H1 (cell line): ENCODE measurements around the gene RAD51B. TPM values are rescaled to one million over a fixed set of nuclear protein-coding genes. Genes with fewer than 3 reads are reported as not detected.

Source experiments
- CTCF ChIA-PET: fragments of 300-600 bp; sonication (Branson Sonifier 250); formaldehyde crosslinking; loops from one replicate; lab custom pipeline; 2021; ENCODE audit not compliant: partially characterized antibody; lab: Charles Lee
- POLR2A ChIA-PET: fragments of 300-600 bp; sonication (Branson Sonifier 250); formaldehyde crosslinking; loops from one replicate; lab custom pipeline; 2021; ENCODE audit warnings: inconsistent platforms; ENCODE audit not compliant: partially characterized antibody; lab: Charles Lee
- DNase-seq, 2 experiments: peaks; one replicate each; pipeline versions ENCODE4 v3.0.0 to v3.0.0-alpha.2; 2010 to 2022; ENCODE audit warnings: low spot score in 2 of 2, low read depth in 1 of 2, mixed read lengths in 1 of 2
- FAIRE-seq: peaks from 2 replicates; lab custom pipeline; 2011; peaks lifted over from hg19 to GRCh38; lab: Jason Lieb, UNC
- H2AFZ ChIP-seq: 2 replicates; pipeline ENCODE4 v1.8.1; 2012; ENCODE audit warnings: low read length, inconsistent platforms
- H2AK5ac ChIP-seq: 2 replicates; pipeline ENCODE4 v1.6.1; 2013; ENCODE audit warnings: low read depth, low read length
- H2BK120ac ChIP-seq: replicated peaks from 2 replicates; pipeline ENCODE3; 2013; ENCODE audit warnings: low read depth, low read length, inconsistent platforms
- H2BK12ac ChIP-seq: 2 replicates; pipeline ENCODE4 v1.6.1; 2013; ENCODE audit warnings: low read depth, low read length
- H2BK15ac ChIP-seq: 2 replicates; pipeline ENCODE4 v1.6.1; 2013; ENCODE audit warnings: low read length
- H2BK20ac ChIP-seq: 2 replicates; pipeline ENCODE4 v1.6.1; 2013; ENCODE audit warnings: low read length
- H2BK5ac ChIP-seq: 2 replicates; pipeline ENCODE4 v1.6.1; 2013; ENCODE audit warnings: low read depth, low read length
- H3K14ac ChIP-seq: 2 replicates; pipeline ENCODE4 v1.6.1; 2013; ENCODE audit warnings: inconsistent platforms; ENCODE audit not compliant: insufficient read length
- H3K18ac ChIP-seq: 2 replicates; pipeline ENCODE4 v1.6.1; 2013; ENCODE audit warnings: low read length; ENCODE audit errors: extremely low read depth
- H3K23ac ChIP-seq: 2 replicates; pipeline ENCODE4 v1.6.1; 2013; ENCODE audit warnings: inconsistent platforms; ENCODE audit not compliant: insufficient read length
- H3K23me2 ChIP-seq: 2 replicates; pipeline ENCODE4 v1.6.1; 2013; ENCODE audit warnings: low read depth, low read length
- H3K27ac ChIP-seq: 2 replicates; pipeline ENCODE4 v1.6.1; 2011; ENCODE audit warnings: low read depth, low read length, inconsistent platforms
- H3K27me3 ChIP-seq, 4 experiments: replicated peaks in 1 of 4; 1 replicate in 1 of 4; 2 replicates in 3 of 4; pipeline versions ENCODE4 v1.6.1 to v1.8.1; 2011 to 2013; ENCODE audit warnings: low read length in 3 of 4, mild to moderate bottlenecking in 3 of 4, inconsistent platforms in 2 of 4, mixed read lengths in 2 of 4, moderate library complexity in 1 of 4; ENCODE audit not compliant: control insufficient read depth in 3 of 4, insufficient read depth in 3 of 4; ENCODE audit errors: extremely low read depth in 1 of 4
- H3K36me3 ChIP-seq, 4 experiments: 2 replicates each; pipeline versions ENCODE4 v1.6.1 to v1.8.1; 2011 to 2013; ENCODE audit warnings: mild to moderate bottlenecking in 4 of 4, low read length in 3 of 4, moderate library complexity in 2 of 4, control low read depth in 1 of 4, inconsistent platforms in 1 of 4; ENCODE audit not compliant: insufficient read depth in 4 of 4, control insufficient read depth in 2 of 4
- H3K4ac ChIP-seq: replicated peaks from 2 replicates; pipeline ENCODE3; 2013; ENCODE audit warnings: low read length, low read depth, mixed read lengths, inconsistent platforms; ENCODE audit not compliant: insufficient read length
- H3K4me1 ChIP-seq, 4 experiments: replicated peaks in 1 of 4; 1 replicate in 1 of 4; 2 replicates in 3 of 4; pipeline versions ENCODE4 v1.6.1 to v1.8.1; 2011 to 2013; ENCODE audit warnings: low read length in 3 of 4, inconsistent platforms in 2 of 4, mixed read lengths in 1 of 4; ENCODE audit not compliant: insufficient read depth in 4 of 4, control insufficient read depth in 3 of 4
- H3K4me2 ChIP-seq, 2 experiments: 2 replicates each; pipeline versions ENCODE4 v1.6.1 to v1.8.1; 2011 to 2013; ENCODE audit warnings: low read depth in 2 of 2, low read length in 2 of 2, control low read depth in 1 of 2, inconsistent platforms in 1 of 2, mild to moderate bottlenecking in 1 of 2; ENCODE audit not compliant: insufficient read depth in 1 of 2
- H3K4me3 ChIP-seq, 4 experiments: fragments of 200-600, 300-600 bp in 1 of 4; sonication (generic), shearing (Covaris generic), sonication (Bioruptor Twin) in 1 of 4; 2 replicates each; pipeline versions ENCODE4 v1.5.1 to v1.8.1; 2011 to 2016; ENCODE audit warnings: low read length in 4 of 4, low read depth in 3 of 4, control low read depth in 2 of 4, inconsistent platforms in 2 of 4, mild to moderate bottlenecking in 2 of 4, mixed read lengths in 1 of 4, moderate library complexity in 1 of 4; ENCODE audit not compliant: insufficient read depth in 2 of 4; ENCODE audit errors: extremely low read depth in 1 of 4
- H3K56ac ChIP-seq: replicated peaks from 2 replicates; pipeline ENCODE3; 2013; ENCODE audit warnings: low read depth, mild to moderate bottlenecking, mixed read lengths, low read length, inconsistent platforms; ENCODE audit not compliant: insufficient read length
- H3K79me1 ChIP-seq: 2 replicates; pipeline ENCODE4 v1.6.1; 2013; ENCODE audit warnings: low read depth, low read length, control low read depth
- H3K79me2 ChIP-seq, 2 experiments: 2 replicates each; pipeline versions ENCODE4 v1.6.1 to v1.8.1; 2012 to 2013; ENCODE audit warnings: low read length in 2 of 2, mild to moderate bottlenecking in 2 of 2, inconsistent platforms in 1 of 2; ENCODE audit not compliant: insufficient read depth in 2 of 2, control insufficient read depth in 1 of 2
- H3K9ac ChIP-seq, 4 experiments: replicated peaks in 1 of 4; 1 replicate in 1 of 4; 2 replicates in 3 of 4; pipeline versions ENCODE4 v1.6.1 to v1.8.1; 2011 to 2013; ENCODE audit warnings: low read depth in 3 of 4, low read length in 3 of 4, control low read depth in 2 of 4, mild to moderate bottlenecking in 2 of 4, moderate library complexity in 2 of 4, inconsistent platforms in 1 of 4; ENCODE audit errors: extremely low read depth in 1 of 4
- H3K9me3 ChIP-seq, 2 experiments: 2 replicates each; pipeline versions ENCODE4 v1.6.1 to v1.8.1; 2012 to 2013; ENCODE audit warnings: mild to moderate bottlenecking in 2 of 2, moderate library complexity in 2 of 2, control low read depth in 1 of 2, inconsistent platforms in 1 of 2, low read depth in 1 of 2, low read length in 1 of 2, mixed read lengths in 1 of 2; ENCODE audit not compliant: insufficient read depth in 2 of 2
- H4K20me1 ChIP-seq, 2 experiments: replicated peaks in 1 of 2; 2 replicates each; pipeline versions ENCODE3 to v1.8.1; 2011 to 2013; ENCODE audit warnings: inconsistent platforms in 2 of 2, low read length in 2 of 2, mild to moderate bottlenecking in 1 of 2; ENCODE audit not compliant: insufficient read depth in 2 of 2, control insufficient read depth in 1 of 2
- H4K5ac ChIP-seq: 2 replicates; pipeline ENCODE4 v1.6.1; 2013; ENCODE audit warnings: low read length, low read depth, mixed read lengths, inconsistent platforms; ENCODE audit not compliant: insufficient read length
- H4K8ac ChIP-seq: 2 replicates; pipeline ENCODE4 v1.8.0; 2013; ENCODE audit warnings: mild to moderate bottlenecking, moderate library complexity, low read length, inconsistent platforms; ENCODE audit not compliant: insufficient read depth; ENCODE audit errors: extremely low read depth
- H4K91ac ChIP-seq: replicated peaks from 2 replicates; pipeline ENCODE3; 2013; ENCODE audit warnings: low read length, mixed read lengths, inconsistent platforms; ENCODE audit not compliant: insufficient read length
- CEBPB ChIP-seq: IDR thresholded peaks from 2 replicates; pipeline ENCODE4 v1.6.1; 2012; ENCODE audit warnings: low read depth, low read length
- E2F6 ChIP-seq: IDR thresholded peaks from 2 replicates; pipeline ENCODE4 v1.6.1; 2012; ENCODE audit warnings: inconsistent platforms
- FOSL1 ChIP-seq: IDR thresholded peaks from 2 replicates; pipeline ENCODE4 v1.6.1; 2011; ENCODE audit warnings: mild to moderate bottlenecking, low read depth, low read length, moderate library complexity; ENCODE audit not compliant: insufficient read depth
- HDAC2 ChIP-seq, 2 experiments: fragments of 300-600 bp in 1 of 2; sonication (generic) in 1 of 2; IDR thresholded peaks; 2 replicates each; pipeline ENCODE4 v1.6.1; 2011 to 2012; ENCODE audit warnings: low read depth in 2 of 2, low read length in 2 of 2, mild to moderate bottlenecking in 2 of 2, moderate library complexity in 2 of 2, borderline replicate concordance in 1 of 2, inconsistent platforms in 1 of 2
- HDAC6 ChIP-seq: IDR thresholded peaks from one replicate; pipeline ENCODE4 v1.7.1; 2012; ENCODE audit warnings: low read depth, mild to moderate bottlenecking, inconsistent platforms, low read length, moderate library complexity
- JUN ChIP-seq: IDR thresholded peaks from 2 replicates; pipeline ENCODE4 v1.6.1; 2011; ENCODE audit warnings: low read depth, mild to moderate bottlenecking, improper control_type of control experiment, low read length
- NRF1 ChIP-seq: IDR thresholded peaks from 2 replicates; pipeline ENCODE4 v1.6.1; 2011; ENCODE audit warnings: mild to moderate bottlenecking, low read depth, low read length, improper control_type of control experiment
- PHF8 ChIP-seq: fragments of 200-600 bp; sonication (generic); conservative IDR thresholded peaks from 2 replicates; pipeline ENCODE4 v1.7.1; 2012; ENCODE audit warnings: low read depth, mild to moderate bottlenecking, inconsistent platforms, low read length, moderate library complexity
- POLR2A ChIP-seq, 2 experiments: IDR thresholded peaks; 1 replicate in 1 of 2; 2 replicates in 1 of 2; pipeline ENCODE4 v1.6.1; 2011; ENCODE audit warnings: low read depth in 2 of 2, low read length in 2 of 2, mild to moderate bottlenecking in 2 of 2; ENCODE audit errors: control extremely low read depth in 1 of 2
- SP1 ChIP-seq: IDR thresholded peaks from 2 replicates; pipeline ENCODE4 v1.6.1; 2011; ENCODE audit warnings: low read depth, low read length
- SUZ12 ChIP-seq: fragments of 200-600 bp; sonication (generic); IDR thresholded peaks from 2 replicates; pipeline ENCODE4 v1.6.1; 2012; ENCODE audit warnings: mild to moderate bottlenecking, inconsistent platforms, low read length, moderate library complexity, mixed read lengths
- WGBS, 2 experiments: shearing (Covaris generic) in 1 of 2; methylation state at CpG; one replicate each; pipeline versions ENCODE4 v1.1.6 to v1.1.7; 2013 to 2015; ENCODE audit warnings: low lambda C conversion rate in 2 of 2, mixed read lengths in 2 of 2, inconsistent platforms in 1 of 2, low coverage in 1 of 2, missing lambda C conversion rate in 1 of 2; ENCODE audit not compliant: insufficient replicate concordance in 2 of 2, insufficient coverage in 1 of 2, insufficient read length in 1 of 2; ENCODE audit errors: extremely low coverage in 1 of 2, missing lambda C conversion rate in 1 of 2; 5-methylcytosine and 5-hydroxymethylcytosine counted together
- polyA plus RNA-seq, 7 experiments: library from polyadenylated mRNA; depleted of rRNA in 3 of 7; stranded (reverse) in 5 of 7; unstranded in 2 of 7; fragments of >200 nt in 5 of 7; fragments of 200-250 nt in 2 of 7; gene quantifications; 1 replicate in 5 of 7; 2 replicates in 1 of 7; 4 replicates in 1 of 7; pipeline versions ENCODE4 v1.2.1 to v1.2.3, GENCODE V29; 2011 to 2013; ENCODE audit warnings: missing spikeins in 2 of 7, mixed read lengths in 2 of 7
- total RNA-seq: library from RNA; stranded (reverse); fragmentation: NEBNext Ultra II Directional; extraction: Animal tissue kit (Norgen Biotek cat#: 25700); gene quantifications from 2 replicates; pipeline ENCODE4 v1.2.1, GENCODE V29; 2021
- TF ChIP-seq, protein P1 (sequence below): IDR thresholded peaks from 2 replicates; pipeline ENCODE4 v1.6.1; 2011; ENCODE audit warnings: low read length, improper control_type of control experiment

RAD51B gene
- total and polyA plus RNA-seq, 2 of the 8 experiments (the other 6 are each of a cell fraction or from before 2014, with no cell fraction given), result 3.9 to 14.9 TPM

DNA sequence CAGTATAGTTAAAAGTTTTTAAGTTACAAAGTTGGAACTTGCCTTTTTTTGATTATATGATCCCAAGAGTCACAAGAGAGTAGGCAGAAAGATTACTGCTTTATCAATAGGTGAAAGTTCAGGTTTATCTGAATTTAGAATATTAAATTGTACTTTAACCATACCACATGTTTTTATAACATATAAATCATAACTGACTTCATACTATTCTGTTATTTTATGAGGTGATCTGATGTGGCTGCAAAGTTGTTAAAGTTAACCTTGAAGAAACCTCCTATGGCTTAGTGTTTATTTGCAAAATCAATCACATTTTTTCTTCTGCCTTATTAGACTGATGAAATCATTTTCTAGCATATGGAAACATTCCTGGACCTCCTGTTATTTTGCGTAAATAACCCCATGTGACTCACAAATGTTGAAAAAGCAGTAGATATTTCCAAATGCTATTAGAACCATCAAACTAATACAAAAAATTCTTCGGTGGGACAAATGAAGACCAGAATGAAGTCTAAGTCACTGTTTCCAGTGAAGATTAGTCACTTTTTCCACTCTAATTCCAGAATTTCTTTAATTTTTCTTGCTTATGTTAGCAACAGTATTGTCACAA is 132.1 kb downstream of the RAD51B start:
- WGBS, 2 experiments, result 95% methylated on average over 2 of the region's 2 CpGs; no CpG with 5 or more reads in 1 of the 2 experiments
- Histone ChIP-seq H2BK20ac (no peak overlapping the region), H3K27ac (no peak overlapping the region), H3K9me3 (peaks cover 0 to 8% of the 10 kb centered on the region in 2 experiments; a peak in 2 of 4 replicates), H3K4me2 (no peak overlapping the region), H2AK5ac (no peak overlapping the region), H3K79me1 (no peaks in the 10 kb centered on the region), H3K23ac (no peak overlapping the region), H2AFZ (no peak overlapping the region), H3K27me3 (no peaks in the 10 kb centered on the region), H3K4me1 (no peaks in the 10 kb centered on the region), H4K20me1 (no peaks in the 10 kb centered on the region), H2BK120ac (no peak overlapping the region), H4K91ac (no peak overlapping the region), H4K8ac (no peak overlapping the region), H2BK12ac (no peak overlapping the region), H2BK5ac (no peak overlapping the region), H3K23me2 (no peaks in the 10 kb centered on the region), H3K4me3 (no peak overlapping the region), H3K18ac (no peak overlapping the region), H3K36me3 (no peaks in the 10 kb centered on the region; a peak in 2 of 8 replicates), H2BK15ac (no peak overlapping the region), H3K79me2 (no peaks in the 10 kb centered on the region), H3K9ac (no peak overlapping the region), H3K4ac (no peak overlapping the region), H3K14ac (no peak overlapping the region), H4K5ac (no peak overlapping the region), H3K56ac (no peak overlapping the region)
- FAIRE-seq (no peak), DNase-seq (no peak)
- ChIA-PET CTCF (interaction anchor here (0.6 to 1.9 kb wide), 4 partner anchors 9 to 291 kb away, joined by 3 to 9 read pairs (median 4); no protein-coding TSS in a partner anchor), POLR2A (no interaction called here)
- TF ChIP-seq E2F6, result no peak
- TF ChIP-seq SP1, result no peak
- no peak for TF ChIP-seq CEBPB
- TF ChIP-seq HDAC2 (IDR thresholded peaks at IDR 0.05; ENCODE audit: borderline replicate concordance in 1 of 2, low read depth in 2 of 2, low read length in 2 of 2), result no peak
- TF ChIP-seq FOSL1, result no peak
- TF ChIP-seq POLR2A (IDR thresholded peaks at IDR 0.05; ENCODE audit: control extremely low read depth in 1 of 2, low read depth in 2 of 2, low read length in 2 of 2), result no peak
- TF ChIP-seq HDAC6, result no peak
- no peak for TF ChIP-seq SUZ12
- TF ChIP-seq PHF8, result no peak
- no peak for TF ChIP-seq NRF1
- no peak for TF ChIP-seq JUN
- TF ChIP-seq, protein P1, sequence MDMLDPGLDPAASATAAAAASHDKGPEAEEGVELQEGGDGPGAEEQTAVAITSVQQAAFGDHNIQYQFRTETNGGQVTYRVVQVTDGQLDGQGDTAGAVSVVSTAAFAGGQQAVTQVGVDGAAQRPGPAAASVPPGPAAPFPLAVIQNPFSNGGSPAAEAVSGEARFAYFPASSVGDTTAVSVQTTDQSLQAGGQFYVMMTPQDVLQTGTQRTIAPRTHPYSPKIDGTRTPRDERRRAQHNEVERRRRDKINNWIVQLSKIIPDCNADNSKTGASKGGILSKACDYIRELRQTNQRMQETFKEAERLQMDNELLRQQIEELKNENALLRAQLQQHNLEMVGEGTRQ, result no peak
